Suprapubic skin (tissue), 4 donors: ENCODE data around the gene KTI12. TPM values are rescaled to one million over a fixed set of nuclear protein-coding genes. Genes with fewer than 3 reads are reported as not detected.

ENCODE experiments used
- DNase-seq, 2 donors: peaks; one replicate each; pipeline ENCODE4 v3.0.0-alpha.2; 2019; ENCODE audit warnings: low spot score in 2 of 2
- H3K27ac ChIP-seq: fragments of 200-600 bp; sonication (generic); one replicate; pipeline ENCODE4 v1.5.1; 2019
- H3K27me3 ChIP-seq: fragments of 200-600 bp; sonication (generic); one replicate; pipeline ENCODE4 v1.5.1; 2019
- H3K36me3 ChIP-seq: fragments of 200-600 bp; sonication (generic); one replicate; pipeline ENCODE4 v1.5.1; 2019
- H3K4me1 ChIP-seq: fragments of 200-600 bp; sonication (generic); one replicate; pipeline ENCODE4 v1.5.1; 2019
- H3K4me3 ChIP-seq: fragments of 200-600 bp; sonication (generic); one replicate; pipeline ENCODE4 v1.5.1; 2019; ENCODE audit warnings: mild to moderate bottlenecking
- H3K9me3 ChIP-seq: fragments of 200-600 bp; sonication (generic); one replicate; pipeline ENCODE4 v1.5.1; 2019
- CTCF ChIP-seq, 2 donors: fragments of 200-600 bp in 1 of 2; fragments of 450-650 bp in 1 of 2; sonication (generic) in 1 of 2; IDR thresholded peaks; one replicate each; pipeline ENCODE4 v1.5.1; 2016 to 2019; ENCODE audit warnings: antibody characterized with exemption in 2 of 2, mild to moderate bottlenecking in 1 of 2, moderate library complexity in 1 of 2
- EP300 ChIP-seq: sonication (generic); formaldehyde crosslinking; IDR thresholded peaks from one replicate; pipeline ENCODE4 v1.6.1; 2017; ENCODE audit warnings: antibody characterized with exemption
- POLR2A ChIP-seq, 2 donors: fragments of 450-650 bp; IDR thresholded peaks; one replicate each; pipeline ENCODE4 v1.6.1; 2017; ENCODE audit warnings: antibody characterized with exemption in 2 of 2, mild to moderate bottlenecking in 2 of 2, moderate library complexity in 2 of 2
- POLR2AphosphoS5 ChIP-seq, 3 donors: sonication (generic); formaldehyde crosslinking; IDR thresholded peaks; one replicate each; pipeline ENCODE4 v1.6.1; 2017; ENCODE audit warnings: antibody characterized with exemption in 3 of 3
- WGBS: methylation state at CpG from one replicate; pipeline ENCODE4 v1.1.5; 2018; 5-methylcytosine and 5-hydroxymethylcytosine counted together
- total RNA-seq, 4 donors: library from RNA; depleted of rRNA; stranded (reverse); fragments of >200 nt; gene quantifications; one replicate each; pipeline ENCODE4 v1.1.0, GENCODE V29; 2016

Gene KTI12
- total RNA-seq, 4 donors from 2014 or later, result 8.0 to 15.9 (median 9.5) TPM

- Histone ChIP-seq H3K27ac (peak overlapping the region; percentile 96), H3K27me3 (no peaks in the 10 kb centered on the region), H3K36me3 (peaks cover 13% of the 10 kb centered on the region), H3K9me3 (no peaks in the 10 kb centered on the region), H3K4me1 (peaks cover 49% of the 10 kb centered on the region), H3K4me3 (peak overlapping the region; percentile 98)
- WGBS, result 0% methylated on average over 4 of the region's 4 CpGs
- no peak for DNase-seq
- TF ChIP-seq POLR2AphosphoS5 (IDR thresholded peaks at IDR 0.05), result no peak
- TF ChIP-seq EP300, result no peak
- TF ChIP-seq CTCF (IDR thresholded peaks at IDR 0.05), result no peak
- no peak for TF ChIP-seq POLR2A (IDR thresholded peaks at IDR 0.05)
These were observed 23.3 kb upstream of the KTI12 start for GRCh38 chr1:52056937-52057231.

DNA sequence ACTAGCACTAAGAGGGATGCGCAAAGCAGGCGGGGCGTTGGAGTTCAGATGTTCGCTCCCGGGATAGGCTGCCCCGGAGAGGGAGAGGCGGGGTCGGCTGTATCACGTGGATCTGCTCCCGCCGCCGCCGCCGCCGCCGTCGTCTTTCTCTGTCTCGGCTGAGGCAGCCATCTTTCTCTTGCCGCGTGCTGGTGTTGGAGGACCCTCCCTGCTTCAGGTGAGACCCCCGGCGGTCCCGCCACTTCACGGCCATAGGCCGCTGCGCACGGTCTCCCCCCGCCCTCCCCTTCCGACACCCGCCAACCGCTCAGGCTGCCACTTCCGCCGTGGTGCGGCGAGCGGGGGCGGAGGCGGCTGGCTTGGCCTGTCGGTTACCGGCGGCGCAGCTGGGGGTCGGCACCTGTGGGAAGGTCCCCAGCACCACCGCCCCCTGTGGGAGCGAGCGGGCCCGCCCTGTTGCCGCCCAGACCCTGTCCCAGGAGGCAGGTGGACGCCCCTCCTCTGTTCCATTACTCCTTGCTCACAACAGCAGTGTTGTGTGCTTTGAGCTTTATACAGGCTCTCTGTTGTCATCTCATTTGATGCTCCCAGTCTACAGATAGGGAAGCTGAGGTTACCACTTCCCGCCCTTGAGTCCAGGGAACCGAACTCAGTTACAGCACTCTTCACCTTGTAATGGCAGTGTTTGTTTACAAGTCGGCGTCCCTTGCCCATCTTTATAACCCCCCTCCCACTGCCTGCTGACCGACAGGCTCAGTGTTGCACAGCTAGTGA, 22.7 kb upstream of the KTI12 start, which contains the start of gene BTF3L4:
TSS of gene BTF3L4 (plus strand) at position 133 of the 774 bp plus-strand sequence. CDS start 3,553 bp downstream, outside the sequence.
- DNase-seq, result peak; percentile 97
- Histone ChIP-seq H3K4me1 (peaks cover 49% of the 10 kb centered on the region), H3K36me3 (peaks cover 13% of the 10 kb centered on the region), H3K27ac (peak within 1 kb of the TSS; percentile 96), H3K9me3 (no peaks in the 10 kb centered on the region), H3K4me3 (peak within 1 kb of the TSS; percentile 98), H3K27me3 (no peaks in the 10 kb centered on the region)
- 2% methylated on average over 12 of the region's 54 CpGs for WGBS
- TF ChIP-seq CTCF (IDR thresholded peaks at IDR 0.05) (no peak), POLR2A (IDR thresholded peaks at IDR 0.05) (peak; percentile 39 to 79), EP300 (no peak), POLR2AphosphoS5 (IDR thresholded peaks at IDR 0.05) (peak in 1 of 3 donors; percentile 85)

DNA sequence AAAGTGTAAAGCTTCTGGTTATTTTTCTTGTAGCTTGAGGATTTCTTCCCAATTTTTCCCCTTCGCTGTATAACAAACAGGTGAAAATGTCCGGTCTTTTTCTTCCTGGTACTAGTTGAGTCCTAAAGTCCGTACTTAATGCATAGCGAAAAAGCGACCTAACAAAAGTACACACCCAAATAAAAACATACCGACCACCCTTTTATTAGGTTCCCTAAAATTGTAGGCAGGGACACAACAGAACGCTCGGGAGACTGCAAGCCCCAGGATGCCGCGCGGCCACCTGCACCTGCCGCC, 22.2 kb upstream of the KTI12 start:
- H3K4me1 ChIP-seq, result peaks cover 49% of the 10 kb centered on the region
- H3K27ac ChIP-seq, result peak overlapping the region; percentile 96
- TF ChIP-seq POLR2A (IDR thresholded peaks at IDR 0.05) (no peak), EP300 (no peak), CTCF (IDR thresholded peaks at IDR 0.05) (no peak), POLR2AphosphoS5 (IDR thresholded peaks at IDR 0.05) (no peak)
- peaks cover 9% of the 10 kb centered on the region for H3K36me3 ChIP-seq
- peak overlapping the region; percentile 98 for H3K4me3 ChIP-seq
- 0% methylated on average over 12 of the region's 12 CpGs for WGBS
- no peaks in the 10 kb centered on the region for H3K9me3 ChIP-seq
- DNase-seq, result no peak
- no peaks in the 10 kb centered on the region for H3K27me3 ChIP-seq

GRCh38 chr1:52055066-52055865, 21.7 kb upstream of the KTI12 start, which contains the start of gene TXNDC12:
Gene TXNDC12, minus strand, starts transcription at chr1:52055191. Its CDS starts 95 bp downstream, at chr1:52055096.
- DNase-seq, result peak; percentile 87 to 92
- Histone ChIP-seq H3K36me3 (peaks cover 4% of the 10 kb centered on the region), H3K4me1 (peaks cover 49% of the 10 kb centered on the region), H3K4me3 (peak within 1 kb of the TSS; percentile 98), H3K27ac (peak within 1 kb of the TSS; percentile 96), H3K27me3 (no peaks in the 10 kb centered on the region), H3K9me3 (no peaks in the 10 kb centered on the region)
- under 1% methylated on average over 43 of the region's 45 CpGs for WGBS
- TF ChIP-seq POLR2A (IDR thresholded peaks at IDR 0.05), result peak in 1 of 2 donors; percentile 64
- no peak for TF ChIP-seq CTCF (IDR thresholded peaks at IDR 0.05)
- TF ChIP-seq EP300, result no peak
- peak in 2 of 3 donors; percentile 26 to 40 for TF ChIP-seq POLR2AphosphoS5 (IDR thresholded peaks at IDR 0.05)

DNA sequence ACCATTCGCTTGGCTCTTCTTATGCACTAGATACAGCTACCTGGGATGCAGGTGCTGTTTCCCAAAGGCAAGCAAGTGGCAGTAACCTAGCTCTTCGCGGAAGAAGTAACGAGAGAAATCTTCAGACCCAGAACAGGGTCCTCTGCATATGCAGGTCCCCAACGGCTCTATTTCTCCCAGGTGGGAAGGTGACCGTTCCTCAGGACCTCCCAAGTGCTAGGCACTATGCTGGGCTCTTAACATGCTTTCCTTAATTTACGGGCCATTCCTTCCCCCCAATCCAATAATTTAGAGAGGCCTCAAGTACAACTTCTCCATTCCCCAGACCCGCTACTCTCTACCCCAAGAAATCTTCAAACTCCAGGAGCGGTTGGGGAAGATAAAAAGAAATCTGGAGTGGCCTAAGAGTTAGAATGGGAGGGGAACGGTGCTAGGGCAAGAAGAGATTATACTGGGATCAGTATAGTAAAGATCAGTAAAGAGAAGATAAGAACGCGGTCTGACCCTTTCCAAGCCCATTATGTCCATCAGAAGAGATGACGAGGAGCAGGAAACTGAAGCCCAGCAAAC, 21.0 kb upstream of the KTI12 start:
- peaks cover 49% of the 10 kb centered on the region for H3K4me1 ChIP-seq
- peak overlapping the region; percentile 98 for H3K4me3 ChIP-seq
- no peaks in the 10 kb centered on the region for H3K27me3 ChIP-seq
- no peak for DNase-seq
- no peaks in the 10 kb centered on the region for H3K9me3 ChIP-seq
- WGBS, result 3% methylated on average over 12 of the region's 13 CpGs
- peak overlapping the region; percentile 96 for H3K27ac ChIP-seq
- TF ChIP-seq POLR2A (IDR thresholded peaks at IDR 0.05), result no peak
- TF ChIP-seq EP300, result no peak
- TF ChIP-seq CTCF (IDR thresholded peaks at IDR 0.05), result no peak
- no peak for TF ChIP-seq POLR2AphosphoS5 (IDR thresholded peaks at IDR 0.05)
- H3K36me3 ChIP-seq, result no peaks in the 10 kb centered on the region
